Lung (tissue), 12 donors: ENCODE measurements around the gene EDDM13. TPM values are rescaled to one million over a fixed set of nuclear protein-coding genes. Genes with fewer than 3 reads are reported as not detected.

Experiments used
- ATAC-seq: fragments of 200-7000 bp; cut with Tn5 transposase; one replicate; pipeline ENCODE4 v1.9.1; 2020; ENCODE audit warnings: moderate number of reproducible peaks; ENCODE audit not compliant: insufficient read depth, low FRiP score
- DNase-seq, 3 donors: peaks; one replicate each; pipeline ENCODE4 v3.0.0-alpha.2; 2013 to 2017
- H3K27ac ChIP-seq, 2 donors: one replicate each; pipeline ENCODE4 v1.5.1; 2013; ENCODE audit warnings: mild to moderate bottlenecking in 2 of 2, moderate library complexity in 2 of 2, control low read depth in 1 of 2, inconsistent platforms in 1 of 2, low read depth in 1 of 2, low read length in 1 of 2
- H3K27me3 ChIP-seq, 3 donors: one replicate each; pipeline ENCODE4 v1.5.1; 2013; ENCODE audit warnings: low read length in 2 of 3; ENCODE audit not compliant: control insufficient read depth in 3 of 3, insufficient read depth in 3 of 3
- H3K36me3 ChIP-seq, 4 donors: one replicate each; pipeline ENCODE4 v1.5.1; 2013; ENCODE audit warnings: low read length in 4 of 4, mild to moderate bottlenecking in 1 of 4, moderate library complexity in 1 of 4; ENCODE audit not compliant: control insufficient read depth in 4 of 4, insufficient read depth in 4 of 4
- H3K4me1 ChIP-seq, 5 donors: one replicate each; pipeline ENCODE4 v1.5.1; 2013; ENCODE audit warnings: low read length in 5 of 5, mild to moderate bottlenecking in 2 of 5, moderate library complexity in 1 of 5; ENCODE audit not compliant: control insufficient read depth in 5 of 5, insufficient read depth in 5 of 5
- H3K4me3 ChIP-seq: one replicate; pipeline ENCODE4 v1.5.1; 2013; ENCODE audit warnings: mild to moderate bottlenecking, control low read depth, moderate library complexity
- H3K9ac ChIP-seq, 2 donors: one replicate each; pipeline ENCODE4 v1.5.1; 2013; ENCODE audit warnings: low read length in 2 of 2, control low read depth in 1 of 2; ENCODE audit not compliant: insufficient read depth in 1 of 2
- H3K9me3 ChIP-seq, 4 donors: one replicate each; pipeline ENCODE4 v1.5.1; 2013; ENCODE audit warnings: low read length in 3 of 4, mild to moderate bottlenecking in 1 of 4, moderate library complexity in 1 of 4; ENCODE audit not compliant: control insufficient read depth in 4 of 4, insufficient read depth in 3 of 4
- WGBS, 2 donors: extraction: QIAGEN DNeasy Blood & Tissue Kit; methylation state at CpG; one replicate each; pipeline ENCODE4 v1.1.7; 2013; 5-methylcytosine and 5-hydroxymethylcytosine counted together
- polyA plus RNA-seq, 2 donors: library from polyadenylated mRNA; stranded (reverse); fragments of 200-250 nt; gene quantifications; one replicate each; pipeline ENCODE4 v1.2.1, GENCODE V29; 2013
- total RNA-seq, 2 donors: library from RNA; depleted of rRNA in 1 of 2; stranded (reverse); fragments of >200 nt in 1 of 2; gene quantifications; one replicate each; pipeline ENCODE4 v1.2.1, GENCODE V29; 2014 to 2021
- TF ChIP-seq, protein P1 (sequence below): IDR thresholded peaks from 2 replicates; pipeline ENCODE4 v1.5.1; 2012; ENCODE audit warnings: mild to moderate bottlenecking; ENCODE audit errors: control extremely low read depth, extremely low read depth
- donor health status: control.
- donor health status: control.
- donor health status: Bipolar disorder and iron deficiency.
- donor health status: healthy.
- donor health status: DM: yes; HTN: yes; CAD: no.

EDDM13 gene
- total and polyA plus RNA-seq, 4 donors, result 1.1 to 3.0 (median 1.3) TPM; not detected in 1

DNA sequence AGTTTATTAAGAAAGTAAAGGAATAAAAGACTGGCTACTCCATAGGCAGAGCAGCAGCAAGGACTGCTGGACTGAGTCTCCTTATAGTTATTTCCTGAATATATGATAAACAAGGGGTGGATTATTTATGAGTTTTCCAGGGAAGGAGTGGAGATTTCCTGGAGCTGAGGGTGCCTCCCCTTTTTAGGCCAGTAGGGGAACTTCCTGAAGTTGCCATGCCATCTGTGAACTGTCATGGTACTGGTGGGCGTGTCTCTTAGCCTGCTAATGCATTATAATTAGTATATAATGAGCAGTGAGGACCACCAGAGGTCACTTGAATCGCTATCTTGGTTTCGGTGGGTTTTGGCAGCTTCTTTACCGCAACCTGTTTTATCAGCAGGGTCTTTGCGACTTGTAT lies 28.6 kb downstream of the EDDM13 start:
- ATAC-seq (no peak), DNase-seq (peak; percentile 34 to 70 (median 61))
- Histone ChIP-seq H3K9me3 (no peaks in the 10 kb centered on the region), H3K4me1 (peaks cover 0 to 16% (median 0%) of the 10 kb centered on the region in 5 donors), H3K36me3 (peaks cover 0 to 19% (median 10%) of the 10 kb centered on the region in 4 donors), H3K4me3 (no peak overlapping the region), H3K27ac (peak overlapping the region in 1 of 2 donors; percentile 12), H3K9ac (no peak overlapping the region), H3K27me3 (no peaks in the 10 kb centered on the region)
- TF ChIP-seq, protein P1, sequence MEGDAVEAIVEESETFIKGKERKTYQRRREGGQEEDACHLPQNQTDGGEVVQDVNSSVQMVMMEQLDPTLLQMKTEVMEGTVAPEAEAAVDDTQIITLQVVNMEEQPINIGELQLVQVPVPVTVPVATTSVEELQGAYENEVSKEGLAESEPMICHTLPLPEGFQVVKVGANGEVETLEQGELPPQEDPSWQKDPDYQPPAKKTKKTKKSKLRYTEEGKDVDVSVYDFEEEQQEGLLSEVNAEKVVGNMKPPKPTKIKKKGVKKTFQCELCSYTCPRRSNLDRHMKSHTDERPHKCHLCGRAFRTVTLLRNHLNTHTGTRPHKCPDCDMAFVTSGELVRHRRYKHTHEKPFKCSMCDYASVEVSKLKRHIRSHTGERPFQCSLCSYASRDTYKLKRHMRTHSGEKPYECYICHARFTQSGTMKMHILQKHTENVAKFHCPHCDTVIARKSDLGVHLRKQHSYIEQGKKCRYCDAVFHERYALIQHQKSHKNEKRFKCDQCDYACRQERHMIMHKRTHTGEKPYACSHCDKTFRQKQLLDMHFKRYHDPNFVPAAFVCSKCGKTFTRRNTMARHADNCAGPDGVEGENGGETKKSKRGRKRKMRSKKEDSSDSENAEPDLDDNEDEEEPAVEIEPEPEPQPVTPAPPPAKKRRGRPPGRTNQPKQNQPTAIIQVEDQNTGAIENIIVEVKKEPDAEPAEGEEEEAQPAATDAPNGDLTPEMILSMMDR, result no peak
- 70 to 79% methylated on average over 5 of the region's 5 CpGs for WGBS, 2 donors

DNA sequence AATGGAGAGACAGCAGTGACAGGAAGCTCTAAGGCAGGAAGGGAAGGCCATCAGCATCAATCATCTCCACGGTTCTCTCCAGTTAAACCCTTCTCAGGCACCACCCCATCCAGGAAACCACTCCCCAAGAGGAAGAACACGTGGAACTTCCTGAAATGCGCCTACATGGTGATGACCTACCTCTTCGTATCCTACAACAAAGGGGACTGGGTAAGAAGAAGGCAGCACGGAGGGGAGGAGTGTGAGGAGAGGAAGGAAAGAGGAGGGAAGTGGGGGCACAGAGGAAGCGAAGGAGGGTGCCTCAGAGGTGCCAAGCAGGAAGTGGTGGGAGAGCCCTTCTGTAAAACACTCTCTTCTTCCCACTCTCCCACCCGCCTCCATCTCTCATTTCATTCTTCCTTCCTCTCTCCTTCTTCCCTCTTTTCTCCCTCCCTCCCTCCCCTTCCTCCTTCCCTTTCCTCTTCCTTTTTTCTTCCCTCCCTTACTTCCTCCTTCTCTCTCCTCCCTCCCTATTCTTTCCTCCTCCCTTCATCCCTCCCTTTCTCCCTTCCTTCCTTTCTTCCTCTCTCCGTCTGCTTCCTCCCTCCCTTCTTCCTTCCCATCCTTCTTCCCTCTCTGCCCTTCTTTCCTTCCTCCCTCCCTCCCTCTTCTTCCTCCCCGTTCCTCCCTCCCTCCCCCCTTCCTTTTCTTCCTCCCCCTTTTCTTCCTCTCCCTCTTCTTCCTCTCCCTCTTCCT lies 29.5 kb downstream of the EDDM13 start:
- no peak for ATAC-seq
- Histone ChIP-seq H3K36me3 (peaks cover 0 to 19% (median 10%) of the 10 kb centered on the region in 4 donors), H3K9ac (no peak overlapping the region), H3K9me3 (no peaks in the 10 kb centered on the region), H3K4me3 (no peak overlapping the region), H3K27ac (peak overlapping the region in 1 of 2 donors; percentile 12), H3K4me1 (peaks cover 0 to 16% (median under 1%) of the 10 kb centered on the region in 5 donors), H3K27me3 (no peaks in the 10 kb centered on the region)
- 18 to 49% methylated on average over 9 of the region's 9 CpGs for WGBS, 2 donors
- peak in 1 of 3 donors; percentile 42 for DNase-seq
- TF ChIP-seq, protein P1, result no peak

DNA sequence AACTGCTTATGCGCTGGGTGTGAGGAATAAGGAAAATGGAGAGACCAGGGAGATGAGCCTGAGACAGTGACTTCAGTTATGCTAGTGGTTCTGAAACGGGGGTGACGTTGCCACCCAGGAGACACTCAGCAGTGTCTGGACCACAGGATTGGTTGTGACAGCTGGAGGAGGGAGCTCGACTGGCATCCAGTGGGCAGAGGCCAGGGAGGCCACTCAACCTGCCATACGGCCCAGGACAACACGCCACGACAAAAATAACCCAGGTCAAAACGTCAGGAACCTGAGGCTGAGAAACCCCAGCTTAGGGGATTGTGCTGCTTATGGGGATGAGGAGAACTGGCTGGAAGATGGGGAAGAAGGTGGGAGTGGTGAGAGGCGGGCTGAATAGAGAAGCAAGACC lies 31.7 kb downstream of the EDDM13 start:
- no peak for ATAC-seq

More for the DNA sequence above, 31.7 kb downstream of the EDDM13 start:
- Histone ChIP-seq H3K9ac (no peak overlapping the region), H3K4me1 (peaks cover 0 to 26% (median 5%) of the 10 kb centered on the region in 5 donors), H3K36me3 (peaks cover 0 to 16% (median 9%) of the 10 kb centered on the region in 4 donors), H3K27ac (no peak overlapping the region), H3K27me3 (no peaks in the 10 kb centered on the region), H3K9me3 (no peaks in the 10 kb centered on the region), H3K4me3 (no peak overlapping the region)
- 92 to 96% methylated on average over 9 of the region's 9 CpGs for WGBS, 2 donors
- no peak for DNase-seq
- TF ChIP-seq, protein P1, result no peak
